Right lobe of liver (tissue), 6 donors: ENCODE data around the gene MYO1B. TPM values are rescaled to one million over a fixed set of nuclear protein-coding genes. Genes with fewer than 3 reads are reported as not detected.

Source experiments
- ATAC-seq, 4 donors: fragments of 200-7000 bp; cut with Tn5 transposase; one replicate each; pipeline ENCODE4 v1.9.1; 2020; ENCODE audit warnings: mild to moderate bottlenecking in 4 of 4, moderate library complexity in 4 of 4
- DNase-seq, 3 donors: peaks; one replicate each; pipeline ENCODE4 v3.0.0-alpha.2; 2020
- H3K27ac ChIP-seq, 3 donors: fragments of 200-600 bp; one replicate each; pipeline ENCODE4 v1.8.0; 2022
- H3K27me3 ChIP-seq, 2 donors: fragments of 200-600 bp; one replicate each; pipeline ENCODE4 v1.8.0; 2022
- H3K36me3 ChIP-seq, 4 donors: fragments of 200-600 bp; sonication (generic) in 1 of 4; one replicate each; pipeline versions ENCODE4 v1.5.1 to v1.8.0; 2017 to 2022; ENCODE audit warnings: control low read depth in 1 of 4
- H3K4me1 ChIP-seq, 4 donors: fragments of 200-600 bp; sonication (generic) in 1 of 4; one replicate each; pipeline versions ENCODE4 v1.5.1 to v1.8.0; 2017 to 2022; ENCODE audit warnings: control low read depth in 1 of 4
- H3K4me3 ChIP-seq, 3 donors: fragments of 200-600 bp; one replicate each; pipeline ENCODE4 v1.8.0; 2022
- H3K9me3 ChIP-seq, 4 donors: fragments of 200-600 bp; sonication (generic) in 1 of 4; one replicate each; pipeline versions ENCODE4 v1.5.1 to v1.8.0; 2017 to 2022; ENCODE audit warnings: control low read depth in 1 of 4
- POLR2A ChIP-seq: fragments of 450-650 bp; IDR thresholded peaks from one replicate; pipeline ENCODE4 v1.6.1; 2017; ENCODE audit warnings: antibody characterized with exemption, mild to moderate bottlenecking
- WGBS: methylation state at CpG from one replicate; pipeline ENCODE4 v1.1.6; 2018; ENCODE audit warnings: low coverage, low lambda C conversion rate; ENCODE audit not compliant: insufficient coverage; ENCODE audit errors: missing lambda C conversion rate; 5-methylcytosine and 5-hydroxymethylcytosine counted together
- intact Hi-C, 2 donors: fragments of 100-400 bp; cut with DNase I; formaldehyde crosslinking; loops; one replicate each; pipeline versions ENCODE4 v1.11.2 to v1.14.1; 2022
- total RNA-seq, 6 experiments: library from RNA; depleted of rRNA in 2 of 6; stranded (reverse); fragments of >200 nt in 2 of 6; fragmentation: NEBNext Ultra II Directional in 3 of 6; extraction: Animal tissue kit (Norgen Biotek cat#: 25700) in 3 of 6; gene quantifications; one replicate each; pipeline versions ENCODE4 v1.1.0 to v1.2.4, GENCODE V29; 2016 to 2023
- TF ChIP-seq, protein P1 (sequence below), 4 donors: fragments of 200-600 bp in 3 of 4; fragments of 450-650 bp in 1 of 4; IDR thresholded peaks; one replicate each; pipeline versions ENCODE4 v1.5.1 to v1.8.0; 2016 to 2022; ENCODE audit warnings: antibody characterized with exemption in 4 of 4, mild to moderate bottlenecking in 2 of 4
- donor health status: DM: no; HTN: yes; CAD: no.
- donor health status: DM: no; HTN: no; CAD: no.
- donor health status: DM: no; HTN: no; CAD: no.
- donor health status: DM: no; HTN: yes; CAD: no.
- donor health status: DM: no; HTN: yes; CAD: no.

MYO1B gene
- total RNA-seq, 6 experiments from 2014 or later: 171 to 273 (median 221) TPM

DNA sequence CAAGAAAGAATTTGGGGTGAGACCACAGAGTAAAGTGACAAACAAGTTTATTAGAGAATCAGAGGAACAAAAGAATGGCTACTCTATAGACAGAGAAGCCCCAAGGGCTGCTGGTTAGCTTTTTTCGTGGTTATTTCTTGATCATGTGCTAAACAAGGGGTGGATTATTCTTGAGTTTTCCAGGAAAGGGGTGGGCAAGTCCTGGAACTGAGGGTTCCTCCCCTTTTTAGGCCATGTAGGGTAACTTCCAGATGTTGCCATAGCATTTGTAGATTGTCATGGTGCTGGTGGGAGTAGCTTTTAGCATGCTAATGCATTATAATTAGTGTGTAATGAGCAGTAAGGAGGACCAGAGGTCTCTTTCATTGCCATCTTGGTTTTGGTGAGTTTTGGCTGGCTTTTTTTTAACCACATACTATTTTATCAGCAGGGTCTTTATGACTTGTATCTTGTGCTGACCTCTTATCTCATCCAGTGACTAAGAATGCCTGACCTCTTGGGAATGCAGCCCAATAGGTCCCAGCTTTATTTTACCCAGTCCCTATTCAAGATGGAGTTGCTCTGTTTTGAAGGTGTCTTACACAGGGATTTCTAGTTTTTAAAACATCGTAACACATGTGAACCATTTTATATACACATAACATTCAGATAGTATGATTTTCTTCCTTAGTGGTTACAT lies 77.8 kb downstream of the MYO1B start:
- no peak overlapping the region for H3K4me3 ChIP-seq
- no peak overlapping the region for H3K27ac ChIP-seq
- ATAC-seq (peak in 1 of 4 donors; percentile 18), DNase-seq (no peak)
- peaks cover 0 to 17% (median 6%) of the 10 kb centered on the region in 4 donors for H3K4me1 ChIP-seq
- H3K36me3 ChIP-seq: no peaks in the 10 kb centered on the region
- H3K27me3 ChIP-seq: no peaks in the 10 kb centered on the region
- intact Hi-C loops: no loop called here
- TF ChIP-seq POLR2A: no peak
- TF ChIP-seq, protein P1, sequence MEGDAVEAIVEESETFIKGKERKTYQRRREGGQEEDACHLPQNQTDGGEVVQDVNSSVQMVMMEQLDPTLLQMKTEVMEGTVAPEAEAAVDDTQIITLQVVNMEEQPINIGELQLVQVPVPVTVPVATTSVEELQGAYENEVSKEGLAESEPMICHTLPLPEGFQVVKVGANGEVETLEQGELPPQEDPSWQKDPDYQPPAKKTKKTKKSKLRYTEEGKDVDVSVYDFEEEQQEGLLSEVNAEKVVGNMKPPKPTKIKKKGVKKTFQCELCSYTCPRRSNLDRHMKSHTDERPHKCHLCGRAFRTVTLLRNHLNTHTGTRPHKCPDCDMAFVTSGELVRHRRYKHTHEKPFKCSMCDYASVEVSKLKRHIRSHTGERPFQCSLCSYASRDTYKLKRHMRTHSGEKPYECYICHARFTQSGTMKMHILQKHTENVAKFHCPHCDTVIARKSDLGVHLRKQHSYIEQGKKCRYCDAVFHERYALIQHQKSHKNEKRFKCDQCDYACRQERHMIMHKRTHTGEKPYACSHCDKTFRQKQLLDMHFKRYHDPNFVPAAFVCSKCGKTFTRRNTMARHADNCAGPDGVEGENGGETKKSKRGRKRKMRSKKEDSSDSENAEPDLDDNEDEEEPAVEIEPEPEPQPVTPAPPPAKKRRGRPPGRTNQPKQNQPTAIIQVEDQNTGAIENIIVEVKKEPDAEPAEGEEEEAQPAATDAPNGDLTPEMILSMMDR (IDR thresholded peaks at IDR 0.05): no peak
- no peaks in the 10 kb centered on the region for H3K9me3 ChIP-seq
- 67% methylated on average over 2 of the region's 2 CpGs for WGBS

DNA sequence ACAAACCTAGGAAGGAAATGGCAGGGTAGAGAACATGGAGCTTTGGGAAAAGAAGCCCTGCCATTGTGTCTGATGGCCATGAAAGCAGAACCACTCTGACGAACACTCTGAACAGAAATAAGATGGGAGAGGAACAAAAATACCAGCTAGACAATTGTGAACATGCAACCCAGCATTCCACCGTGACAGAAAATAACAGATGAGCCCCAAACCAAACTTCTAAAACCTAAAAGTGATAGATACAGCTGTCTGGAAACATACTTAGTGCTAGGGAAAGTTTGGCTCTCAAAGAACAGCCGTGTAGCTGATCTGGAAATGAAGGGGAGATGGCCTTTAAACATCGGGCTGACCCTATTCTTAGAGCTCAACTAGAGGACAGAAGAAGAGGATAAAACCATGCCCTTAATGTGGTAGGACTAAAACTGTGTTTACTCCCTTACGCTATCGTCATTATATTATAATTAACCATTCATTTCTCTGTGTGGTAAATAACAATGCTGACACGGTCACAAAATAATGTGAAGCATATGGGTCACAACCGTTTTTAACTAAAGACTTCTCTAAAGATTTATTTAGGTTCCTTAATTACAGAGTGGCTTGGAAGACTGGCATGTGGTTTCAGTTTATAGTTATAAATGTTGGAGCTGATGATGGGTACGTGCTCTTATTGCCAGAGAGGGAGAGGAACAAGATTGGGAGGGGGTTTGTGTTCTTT lies 80.6 kb downstream of the MYO1B start:
- WGBS: 80% methylated on average over 9 of the region's 9 CpGs
- no peak overlapping the region for H3K27ac ChIP-seq
- H3K36me3 ChIP-seq: peaks cover 0 to 12% (median 4%) of the 10 kb centered on the region in 4 donors
- no peaks in the 10 kb centered on the region for H3K9me3 ChIP-seq
- no peak for DNase-seq
- H3K4me1 ChIP-seq: no peaks in the 10 kb centered on the region
- intact Hi-C loops: no loop called here
- no peak overlapping the region for H3K4me3 ChIP-seq
- no peak for ATAC-seq
- H3K27me3 ChIP-seq: no peaks in the 10 kb centered on the region
- TF ChIP-seq, protein P1 (IDR thresholded peaks at IDR 0.05): no peak
- TF ChIP-seq POLR2A: no peak

DNA sequence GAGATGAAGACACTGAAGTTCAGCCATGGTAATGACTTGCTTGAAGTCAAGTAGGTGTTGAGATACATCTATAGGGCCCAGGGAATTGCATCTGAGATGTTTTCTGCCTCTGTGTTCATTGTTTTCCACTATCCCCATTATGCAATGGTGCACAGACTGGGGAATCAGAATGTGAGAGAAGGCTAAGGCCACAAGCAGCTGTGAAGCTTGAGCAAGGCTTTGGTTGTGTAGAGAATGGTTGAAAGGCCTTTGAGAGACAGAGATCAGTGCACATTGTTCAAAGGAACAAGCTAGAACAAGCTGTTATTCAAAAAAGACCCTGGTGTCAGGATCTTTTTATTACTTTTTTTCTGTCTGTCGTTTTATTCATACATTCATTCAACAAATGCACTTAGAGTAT lies 82.3 kb downstream of the MYO1B start:
- no peaks in the 10 kb centered on the region for H3K27me3 ChIP-seq
- H3K4me3 ChIP-seq: no peak overlapping the region
- ATAC-seq (no peak), DNase-seq (no peak)
- 75% methylated on average over 1 of the region's 1 CpG for WGBS
- intact Hi-C loops: no loop called here
- TF ChIP-seq, protein P1 (IDR thresholded peaks at IDR 0.05): no peak
- TF ChIP-seq POLR2A: no peak
- H3K9me3 ChIP-seq: no peaks in the 10 kb centered on the region
- no peaks in the 10 kb centered on the region for H3K4me1 ChIP-seq
- no peak overlapping the region for H3K27ac ChIP-seq
- H3K36me3 ChIP-seq: peaks cover 0 to 24% (median 9%) of the 10 kb centered on the region in 4 donors

DNA sequence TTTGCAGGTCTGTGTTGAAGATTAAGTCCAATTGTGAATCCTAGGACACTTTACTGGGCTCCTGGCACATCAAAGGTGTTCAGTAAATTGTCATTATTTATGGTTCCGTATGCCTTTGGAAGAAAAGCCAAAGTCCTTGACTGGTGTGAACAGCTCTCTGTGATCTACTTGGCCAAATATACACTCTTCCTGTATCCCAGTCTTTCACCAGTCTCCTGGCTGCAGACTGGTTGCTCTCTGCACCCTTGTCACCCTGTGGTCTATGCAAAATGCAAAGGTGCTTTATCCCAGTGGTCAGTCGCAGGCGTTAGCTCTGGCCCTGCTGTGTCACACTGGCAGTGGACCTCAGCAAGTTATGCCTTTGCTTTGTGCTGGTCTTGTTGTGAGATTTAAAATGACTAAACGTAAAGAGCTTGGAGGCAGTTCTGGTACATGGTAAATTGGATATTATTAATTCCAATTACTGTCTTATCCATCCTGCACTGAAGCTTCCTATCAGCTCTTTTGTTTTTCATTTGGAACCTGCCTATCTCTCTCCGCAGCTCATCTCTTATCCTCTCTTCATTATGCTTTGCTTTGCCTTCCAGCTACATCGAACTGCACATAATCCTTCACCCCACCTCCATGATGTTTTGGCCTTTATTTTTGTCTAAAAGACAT lies 83.1 kb downstream of the MYO1B start:
- 83% methylated on average over 5 of the region's 6 CpGs for WGBS
- Histone ChIP-seq H3K36me3 (peaks cover 0 to 28% (median 9%) of the 10 kb centered on the region in 4 donors), H3K27ac (no peak overlapping the region), H3K9me3 (no peaks in the 10 kb centered on the region), H3K4me1 (no peaks in the 10 kb centered on the region), H3K4me3 (no peak overlapping the region), H3K27me3 (no peaks in the 10 kb centered on the region)
- intact Hi-C loops: no loop called here
- no peak for TF ChIP-seq POLR2A
- TF ChIP-seq, protein P1 (IDR thresholded peaks at IDR 0.05): no peak
- ATAC-seq (peak in 3 of 4 donors; percentile 22 to 25 (median 23)), DNase-seq (no peak)
